Activated B cell treated with CpG ODN at 0.5 μM for 24 hours (primary cell): ENCODE results near the gene PTPN14. TPM values are rescaled to one million over a fixed set of nuclear protein-coding genes. Genes with fewer than 3 reads are reported as not detected.

ENCODE experiments used
- ATAC-seq: fragments of 200-7000 bp; cut with Tn5 transposase; one replicate; pipeline ENCODE4 v1.10.0; 2021; ENCODE audit warnings: low read depth, mild to moderate bottlenecking, moderate library complexity
- CTCF ChIA-PET: fragments of 350-600 bp; sonication (Branson Sonifier 250); formaldehyde crosslinking; loops from one replicate; lab custom pipeline; 2021; ENCODE audit warnings: antibody characterized with exemption; lab: Charles Lee
- POLR2A ChIA-PET: fragments of 350-600 bp; sonication (Branson Sonifier 250); formaldehyde crosslinking; loops from one replicate; lab custom pipeline; 2021; ENCODE audit warnings: antibody characterized with exemption; lab: Charles Lee
- DNase-seq: peaks from one replicate; pipeline ENCODE4 v3.0.0; 2022
- H3K27ac Mint-ChIP-seq: one replicate; pipeline ENCODE4 v1.8.0; 2020; ENCODE audit warnings: mixed read lengths
- H3K27me3 Mint-ChIP-seq: one replicate; pipeline ENCODE4 v1.8.0; 2021; ENCODE audit warnings: mixed read lengths
- H3K36me3 Mint-ChIP-seq: one replicate; pipeline ENCODE4 v1.8.0; 2021; ENCODE audit warnings: low read depth, mixed read lengths
- H3K4me1 Mint-ChIP-seq: one replicate; pipeline ENCODE4 v1.8.0; 2021; ENCODE audit warnings: mixed read lengths
- H3K4me3 Mint-ChIP-seq: one replicate; pipeline ENCODE4 v1.8.0; 2020; ENCODE audit warnings: mild to moderate bottlenecking, mixed read lengths
- H3K9me3 Mint-ChIP-seq: one replicate; pipeline ENCODE4 v1.8.0; 2020; ENCODE audit warnings: mixed read lengths
- intact Hi-C: fragments of 100-400 bp; cut with micrococcal nuclease; formaldehyde crosslinking; loops from one replicate; pipeline ENCODE4 v1.15.1; 2024
- total RNA-seq: library from RNA; stranded (reverse); gene quantifications from 2 replicates; pipeline ENCODE4 v1.2.3, GENCODE V29; 2022
- TF ChIP-seq, protein P1 (sequence below): fragments of 200-600 bp; IDR thresholded peaks from one replicate; pipeline ENCODE4 v1.8.0; 2022; ENCODE audit warnings: antibody characterized with exemption, mild to moderate bottlenecking

Gene PTPN14
- total RNA-seq, 1 donor from 2014 or later = not detected

DNA sequence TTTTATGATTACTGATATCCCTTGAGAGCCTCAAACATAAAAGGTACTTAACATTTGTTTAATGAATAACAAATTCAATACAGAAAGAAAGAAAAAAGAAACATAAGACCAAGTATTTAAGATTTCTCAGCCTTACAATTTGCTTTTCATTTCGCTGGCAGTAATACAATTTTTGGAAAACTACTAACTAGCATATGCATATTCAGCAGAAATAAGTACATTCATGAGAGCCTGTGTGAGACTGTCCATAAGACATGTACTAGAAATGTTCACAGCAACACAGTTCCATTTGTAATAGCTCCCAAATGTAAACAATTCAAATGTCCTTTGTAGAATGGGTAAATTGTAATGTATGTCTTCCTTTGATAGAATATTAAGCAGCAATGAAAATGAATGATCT is 119.2 kb downstream of the PTPN14 start:
- no peak overlapping the region for H3K27ac Mint-ChIP-seq
- DNase-seq (no peak), ATAC-seq (no peak)
- POLR2A ChIA-PET = no interaction called here
- H3K4me3 Mint-ChIP-seq = no peak overlapping the region
- H3K4me1 Mint-ChIP-seq = peaks cover 14% of the 10 kb centered on the region
- TF ChIP-seq, protein P1, sequence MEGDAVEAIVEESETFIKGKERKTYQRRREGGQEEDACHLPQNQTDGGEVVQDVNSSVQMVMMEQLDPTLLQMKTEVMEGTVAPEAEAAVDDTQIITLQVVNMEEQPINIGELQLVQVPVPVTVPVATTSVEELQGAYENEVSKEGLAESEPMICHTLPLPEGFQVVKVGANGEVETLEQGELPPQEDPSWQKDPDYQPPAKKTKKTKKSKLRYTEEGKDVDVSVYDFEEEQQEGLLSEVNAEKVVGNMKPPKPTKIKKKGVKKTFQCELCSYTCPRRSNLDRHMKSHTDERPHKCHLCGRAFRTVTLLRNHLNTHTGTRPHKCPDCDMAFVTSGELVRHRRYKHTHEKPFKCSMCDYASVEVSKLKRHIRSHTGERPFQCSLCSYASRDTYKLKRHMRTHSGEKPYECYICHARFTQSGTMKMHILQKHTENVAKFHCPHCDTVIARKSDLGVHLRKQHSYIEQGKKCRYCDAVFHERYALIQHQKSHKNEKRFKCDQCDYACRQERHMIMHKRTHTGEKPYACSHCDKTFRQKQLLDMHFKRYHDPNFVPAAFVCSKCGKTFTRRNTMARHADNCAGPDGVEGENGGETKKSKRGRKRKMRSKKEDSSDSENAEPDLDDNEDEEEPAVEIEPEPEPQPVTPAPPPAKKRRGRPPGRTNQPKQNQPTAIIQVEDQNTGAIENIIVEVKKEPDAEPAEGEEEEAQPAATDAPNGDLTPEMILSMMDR = no peak
- H3K9me3 Mint-ChIP-seq = no peaks in the 10 kb centered on the region
- intact Hi-C loops = no loop called here
- no peaks in the 10 kb centered on the region for H3K27me3 Mint-ChIP-seq
- CTCF ChIA-PET = no interaction called here
- H3K36me3 Mint-ChIP-seq = no peaks in the 10 kb centered on the region

DNA sequence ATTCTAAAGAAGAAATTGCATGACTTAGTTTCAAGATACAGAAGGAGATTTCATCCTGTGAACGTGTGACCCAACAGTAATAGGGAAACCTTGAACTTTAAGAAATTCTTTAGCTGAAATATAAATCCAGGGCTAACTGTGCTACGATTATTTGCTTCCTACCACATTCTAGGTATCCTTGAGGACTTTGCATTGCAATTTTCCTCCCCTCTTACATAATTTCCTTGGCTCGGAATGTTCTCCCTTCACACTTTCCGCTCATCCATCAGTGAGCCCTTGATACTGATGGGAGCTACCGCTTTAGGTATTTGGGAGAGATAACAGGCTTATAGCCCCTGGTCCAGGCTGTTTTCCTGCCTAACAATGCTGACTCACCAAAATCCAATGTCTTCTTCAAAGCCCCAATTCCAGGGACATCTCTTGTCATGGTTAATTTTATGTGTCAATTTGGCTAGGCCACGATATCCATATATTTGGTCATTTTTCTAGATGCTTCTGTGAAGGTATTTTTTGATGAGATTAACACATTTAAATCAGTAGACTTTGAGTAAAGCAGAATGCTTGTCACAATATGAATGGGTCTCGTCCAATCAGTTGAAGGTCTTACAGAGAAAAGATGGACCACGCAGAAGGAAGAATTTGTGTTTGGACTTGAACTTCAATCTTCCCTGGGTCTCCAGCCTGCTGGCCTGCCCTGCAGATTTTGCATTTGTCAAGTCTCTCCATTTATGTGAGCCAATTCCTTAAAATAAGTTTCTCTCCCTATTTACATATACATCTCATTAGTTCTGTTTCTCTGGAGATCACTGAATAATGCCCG is 121.2 kb downstream of the PTPN14 start:
- no peak overlapping the region for H3K27ac Mint-ChIP-seq
- CTCF ChIA-PET = no interaction called here
- no peaks in the 10 kb centered on the region for H3K27me3 Mint-ChIP-seq
- TF ChIP-seq, protein P1 = no peak
- no peak overlapping the region for H3K4me3 Mint-ChIP-seq
- no peak for DNase-seq
- intact Hi-C loops = no loop called here
- peaks cover 14% of the 10 kb centered on the region for H3K4me1 Mint-ChIP-seq
- H3K36me3 Mint-ChIP-seq = no peaks in the 10 kb centered on the region
- H3K9me3 Mint-ChIP-seq = no peaks in the 10 kb centered on the region
- no peak for ATAC-seq
- POLR2A ChIA-PET = no interaction called here

DNA sequence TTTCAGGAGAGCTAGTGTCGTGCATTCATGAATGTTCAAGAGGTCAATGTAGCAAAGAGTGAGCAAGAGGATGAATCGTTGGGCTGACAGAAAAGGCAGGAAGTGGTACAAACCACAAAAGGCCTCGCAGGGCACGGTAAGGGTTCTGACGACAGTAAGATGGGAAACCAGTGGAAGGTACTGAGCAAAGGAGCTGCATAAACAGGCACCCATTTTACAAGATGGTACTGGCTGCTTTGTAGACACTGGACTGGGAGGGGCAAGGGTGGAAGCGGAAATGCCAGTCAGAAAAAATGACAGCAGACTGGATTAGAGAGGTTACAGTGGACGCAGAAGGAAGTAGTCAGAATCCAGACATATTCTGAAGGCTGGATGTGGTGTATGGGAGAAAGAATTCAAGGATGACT is 123.5 kb downstream of the PTPN14 start:
- intact Hi-C loops = no loop called here
- peak; percentile 86 for ATAC-seq
- Mint-ChIP-seq H3K4me3 (peak overlapping the region; percentile 3), H3K27me3 (peaks cover under 1% of the 10 kb centered on the region), H3K9me3 (no peaks in the 10 kb centered on the region), H3K36me3 (no peaks in the 10 kb centered on the region), H3K4me1 (peaks cover 14% of the 10 kb centered on the region), H3K27ac (peak overlapping the region; percentile 26)
- CTCF ChIA-PET = interaction anchor here (0.6 kb wide), 1 partner anchor 51 kb away, joined by 3 read pairs; no protein-coding TSS in a partner anchor
- POLR2A ChIA-PET = no interaction called here
- peak; percentile 15 for DNase-seq
- TF ChIP-seq, protein P1 = no peak

DNA sequence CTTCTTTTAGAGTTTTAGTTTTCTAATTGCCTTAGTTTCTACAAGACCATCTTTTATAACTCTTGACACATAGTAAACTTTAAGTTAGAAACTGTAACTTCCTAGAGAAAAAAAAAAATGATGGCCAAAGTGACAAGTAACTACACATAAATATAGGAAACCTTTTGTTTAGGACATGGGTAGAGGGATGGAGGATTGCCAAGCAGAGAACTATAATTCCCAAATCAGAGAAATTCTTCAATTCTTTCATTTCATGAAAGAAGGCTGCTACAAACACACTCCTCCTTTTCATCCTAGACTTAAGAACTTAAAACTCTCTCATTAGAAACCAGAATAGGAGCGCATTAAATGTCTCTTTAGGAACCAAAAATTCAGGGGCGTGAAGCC is 125.0 kb downstream of the PTPN14 start:
- peaks cover 3% of the 10 kb centered on the region for H3K9me3 Mint-ChIP-seq
- ChIA-PET POLR2A (no interaction called here), CTCF (no interaction called here)
- intact Hi-C loops = no loop called here
- H3K36me3 Mint-ChIP-seq = no peaks in the 10 kb centered on the region
- peaks cover 5% of the 10 kb centered on the region for H3K27me3 Mint-ChIP-seq
- no peak overlapping the region for H3K27ac Mint-ChIP-seq
- H3K4me1 Mint-ChIP-seq = peaks cover 14% of the 10 kb centered on the region
- TF ChIP-seq, protein P1 = no peak
- no peak overlapping the region for H3K4me3 Mint-ChIP-seq
- DNase-seq = no peak
- no peak for ATAC-seq

DNA sequence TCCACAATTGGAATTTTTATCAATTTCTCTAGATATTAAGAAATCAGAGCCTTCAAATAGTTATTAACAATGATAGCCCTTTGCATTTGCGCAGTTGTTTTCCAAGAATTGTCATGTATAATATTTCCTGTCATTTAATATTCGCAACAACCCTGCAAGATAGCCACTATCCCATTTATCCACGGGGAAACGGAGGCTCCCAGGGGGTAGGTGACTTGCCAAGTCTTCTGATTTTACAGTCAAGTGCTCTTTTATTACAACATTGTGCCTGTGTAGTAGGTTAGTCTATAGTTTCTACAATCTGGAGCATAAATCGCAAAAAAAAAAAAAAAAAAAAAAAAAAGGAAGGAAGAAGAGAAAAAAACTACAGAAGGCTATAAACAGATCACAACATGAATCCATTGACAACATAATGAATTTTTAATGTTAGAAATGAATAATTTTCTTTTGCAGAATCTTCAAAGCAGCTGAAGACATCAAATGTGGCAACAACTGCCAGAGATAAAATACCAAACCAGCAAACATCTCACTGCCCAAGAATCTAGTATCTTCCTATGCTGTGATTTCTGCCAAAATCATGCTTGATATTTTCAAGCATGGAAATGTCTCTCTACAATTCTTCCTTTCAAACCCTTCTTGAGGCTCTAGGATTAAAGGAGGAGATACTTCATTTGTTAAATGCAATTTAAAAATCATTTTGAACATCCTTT is 125.5 kb downstream of the PTPN14 start:
- intact Hi-C loops = no loop called here
- H3K27me3 Mint-ChIP-seq = peaks cover 8% of the 10 kb centered on the region
- no peaks in the 10 kb centered on the region for H3K36me3 Mint-ChIP-seq
- no peak overlapping the region for H3K27ac Mint-ChIP-seq
- peaks cover 3% of the 10 kb centered on the region for H3K9me3 Mint-ChIP-seq
- TF ChIP-seq, protein P1 = no peak
- no peak for ATAC-seq
- H3K4me3 Mint-ChIP-seq = no peak overlapping the region
- ChIA-PET POLR2A (no interaction called here), CTCF (no interaction called here)
- DNase-seq = no peak
- peaks cover 14% of the 10 kb centered on the region for H3K4me1 Mint-ChIP-seq
